Sigmoid colon (tissue), 7 donors: ENCODE results near the gene CTSE. TPM values are rescaled to one million over a fixed set of nuclear protein-coding genes. Genes with fewer than 3 reads are reported as not detected.

ENCODE experiments used
- DNase-seq: peaks from one replicate; pipeline ENCODE4 v3.0.0-alpha.2; 2019
- H3K27ac ChIP-seq, 4 donors: fragments of 200-600 bp; sonication (generic); one replicate each; pipeline ENCODE4 v1.5.1; 2016 to 2019; ENCODE audit warnings: mild to moderate bottlenecking in 1 of 4
- H3K27me3 ChIP-seq, 3 donors: fragments of 200-600 bp; sonication (generic); one replicate each; pipeline ENCODE4 v1.5.1; 2019; ENCODE audit warnings: mild to moderate bottlenecking in 1 of 3
- H3K36me3 ChIP-seq, 4 donors: fragments of 200-600 bp; sonication (generic); one replicate each; pipeline ENCODE4 v1.5.1; 2016 to 2019
- H3K4me1 ChIP-seq, 4 donors: fragments of 200-600 bp; sonication (generic); one replicate each; pipeline ENCODE4 v1.5.1; 2017 to 2019
- H3K4me3 ChIP-seq, 4 donors: fragments of 200-600 bp; sonication (generic); one replicate each; pipeline ENCODE4 v1.5.1; 2017 to 2019; ENCODE audit warnings: mild to moderate bottlenecking in 2 of 4, moderate library complexity in 1 of 4
- H3K9me3 ChIP-seq, 4 donors: fragments of 200-600 bp in 3 of 4; sonication (generic) in 3 of 4; one replicate each; pipeline versions ENCODE4 v1.5.1 to v1.6.1; 2013 to 2019
- EP300 ChIP-seq, 4 donors: sonication (generic); formaldehyde crosslinking; IDR thresholded peaks; one replicate each; pipeline ENCODE4 v1.6.1; 2017; ENCODE audit warnings: antibody characterized with exemption in 4 of 4
- POLR2A ChIP-seq, 2 donors: fragments of 450-650 bp; IDR thresholded peaks; one replicate each; pipeline ENCODE4 v1.6.1; 2016; ENCODE audit warnings: antibody characterized with exemption in 2 of 2, mild to moderate bottlenecking in 2 of 2, moderate library complexity in 2 of 2
- POLR2AphosphoS5 ChIP-seq, 4 donors: sonication (generic); formaldehyde crosslinking; IDR thresholded peaks; one replicate each; pipeline ENCODE4 v1.6.1; 2017; ENCODE audit warnings: antibody characterized with exemption in 4 of 4
- WGBS, 2 donors: extraction: QIAGEN DNeasy Blood & Tissue Kit; methylation state at CpG; one replicate each; pipeline ENCODE4 v1.1.7; 2013; 5-methylcytosine and 5-hydroxymethylcytosine counted together
- intact Hi-C: fragments of 100-400 bp; cut with DNase I; formaldehyde crosslinking; loops from one replicate; pipeline ENCODE4 v1.15.1; 2023
- polyA plus RNA-seq, 3 donors: library from polyadenylated mRNA; stranded (reverse); fragments of 200-250 nt; gene quantifications; one replicate each; pipeline ENCODE4 v1.2.3, GENCODE V29; 2013
- total RNA-seq, 4 donors: library from RNA; depleted of rRNA; stranded (reverse); fragments of >200 nt; gene quantifications; one replicate each; pipeline ENCODE4 v1.1.0, GENCODE V29; 2016
- TF ChIP-seq, protein P1 (sequence below), 4 experiments: fragments of 450-650 bp in 3 of 4; fragments of 200-600 bp in 1 of 4; IDR thresholded peaks; one replicate each; pipeline ENCODE4 v1.5.1; 2016 to 2019; ENCODE audit warnings: antibody characterized with exemption in 4 of 4, mild to moderate bottlenecking in 3 of 4, moderate library complexity in 2 of 4
- donor health status: healthy with polysubstance abuse.
- donor health status: Bipolar disorder and iron deficiency.
- donor health status: healthy.

CTSE gene
- total and polyA plus RNA-seq, 7 donors, result 4.4 to 9.0 (median 8.6) TPM; not detected in 4

DNA sequence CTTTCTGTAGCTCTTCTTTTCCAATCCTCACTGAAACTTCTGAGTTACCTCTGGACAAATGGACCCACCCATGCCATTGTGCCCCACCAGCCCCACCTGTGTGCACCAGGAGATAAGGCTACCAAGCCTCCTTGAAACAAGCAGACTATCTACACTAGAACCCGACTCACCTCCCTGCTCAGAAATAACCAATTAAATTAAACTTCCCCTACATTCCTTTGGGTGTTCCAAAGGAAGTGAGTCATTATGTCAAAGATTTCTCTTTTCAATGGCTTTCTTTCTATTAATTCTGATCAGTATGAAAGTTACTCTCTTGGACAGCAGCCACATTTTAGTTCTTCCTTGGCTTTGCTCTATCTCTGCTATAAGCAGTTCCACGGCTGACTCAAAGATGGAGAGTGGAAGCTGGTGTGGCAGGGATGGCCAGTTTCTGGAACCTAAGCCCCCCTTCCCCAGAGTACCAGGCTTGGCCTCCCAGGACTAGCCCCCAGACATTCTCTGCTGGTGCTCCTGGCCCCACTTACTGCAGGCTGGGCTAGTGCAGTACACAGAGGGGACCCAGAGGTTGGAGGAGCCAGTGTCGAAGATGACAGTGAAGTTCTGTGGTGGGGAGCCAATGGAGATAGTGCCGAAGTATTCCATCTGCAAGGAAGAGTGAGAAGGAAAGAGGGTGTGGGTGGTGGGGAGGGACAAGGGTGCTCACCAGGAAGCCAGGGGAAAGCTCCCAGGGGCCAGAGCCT lies 1.9 kb downstream of the CTSE start:
- no peak for DNase-seq
- TF ChIP-seq EP300 (IDR thresholded peaks at IDR 0.05), result no peak
- no peak for TF ChIP-seq POLR2AphosphoS5 (IDR thresholded peaks at IDR 0.05)
- no peak for TF ChIP-seq POLR2A (IDR thresholded peaks at IDR 0.05)
- TF ChIP-seq, protein P1, sequence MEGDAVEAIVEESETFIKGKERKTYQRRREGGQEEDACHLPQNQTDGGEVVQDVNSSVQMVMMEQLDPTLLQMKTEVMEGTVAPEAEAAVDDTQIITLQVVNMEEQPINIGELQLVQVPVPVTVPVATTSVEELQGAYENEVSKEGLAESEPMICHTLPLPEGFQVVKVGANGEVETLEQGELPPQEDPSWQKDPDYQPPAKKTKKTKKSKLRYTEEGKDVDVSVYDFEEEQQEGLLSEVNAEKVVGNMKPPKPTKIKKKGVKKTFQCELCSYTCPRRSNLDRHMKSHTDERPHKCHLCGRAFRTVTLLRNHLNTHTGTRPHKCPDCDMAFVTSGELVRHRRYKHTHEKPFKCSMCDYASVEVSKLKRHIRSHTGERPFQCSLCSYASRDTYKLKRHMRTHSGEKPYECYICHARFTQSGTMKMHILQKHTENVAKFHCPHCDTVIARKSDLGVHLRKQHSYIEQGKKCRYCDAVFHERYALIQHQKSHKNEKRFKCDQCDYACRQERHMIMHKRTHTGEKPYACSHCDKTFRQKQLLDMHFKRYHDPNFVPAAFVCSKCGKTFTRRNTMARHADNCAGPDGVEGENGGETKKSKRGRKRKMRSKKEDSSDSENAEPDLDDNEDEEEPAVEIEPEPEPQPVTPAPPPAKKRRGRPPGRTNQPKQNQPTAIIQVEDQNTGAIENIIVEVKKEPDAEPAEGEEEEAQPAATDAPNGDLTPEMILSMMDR (IDR thresholded peaks at IDR 0.05), result no peak
- Histone ChIP-seq H3K4me1 (peaks cover 0 to 4% (median 0%) of the 10 kb centered on the region in 4 donors), H3K9me3 (no peaks in the 10 kb centered on the region), H3K36me3 (no peaks in the 10 kb centered on the region), H3K27me3 (no peaks in the 10 kb centered on the region), H3K27ac (no peak overlapping the region), H3K4me3 (no peak overlapping the region)
- WGBS, 2 donors, result 83 to 87% methylated on average over 4 of the region's 4 CpGs
- intact Hi-C loops, result no loop called here

DNA sequence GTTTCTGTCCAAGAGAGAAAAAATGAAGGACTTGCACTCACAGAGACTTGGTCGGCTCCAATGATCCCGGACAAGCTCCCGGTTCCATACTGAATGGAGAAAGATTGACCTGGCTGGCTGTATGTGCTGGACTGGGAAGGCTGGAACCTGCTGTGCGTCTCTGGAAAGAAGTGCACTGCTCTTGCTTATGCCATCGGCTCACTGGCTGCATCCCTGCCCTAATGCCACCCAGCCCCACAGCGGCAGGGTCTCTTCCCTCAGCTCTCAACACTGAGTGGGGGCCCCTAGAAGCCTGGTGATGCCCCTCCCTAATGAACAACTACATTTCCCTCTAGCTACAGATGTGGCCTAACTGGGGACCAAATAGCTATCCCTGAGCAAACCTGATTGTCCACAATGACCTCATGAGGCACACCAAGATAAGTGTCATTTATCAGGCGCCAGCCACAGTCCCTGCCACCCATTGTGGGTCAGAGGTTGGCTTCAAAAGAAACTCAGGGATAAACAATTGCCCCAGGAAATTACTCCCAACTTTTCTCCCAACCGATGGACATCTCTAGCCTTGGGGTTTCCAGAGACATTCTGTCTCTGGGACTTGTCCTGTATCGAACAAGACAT lies 2.6 kb downstream of the CTSE start:
- 93 to 96% methylated on average over 9 of the region's 9 CpGs for WGBS, 2 donors
- Histone ChIP-seq H3K27me3 (no peaks in the 10 kb centered on the region), H3K9me3 (no peaks in the 10 kb centered on the region), H3K36me3 (no peaks in the 10 kb centered on the region), H3K4me1 (peaks cover 0 to 4% (median 0%) of the 10 kb centered on the region in 4 donors), H3K27ac (no peak overlapping the region), H3K4me3 (no peak overlapping the region)
- no peak for DNase-seq
- TF ChIP-seq, protein P1 (IDR thresholded peaks at IDR 0.05), result no peak
- TF ChIP-seq EP300 (IDR thresholded peaks at IDR 0.05) (no peak), POLR2A (IDR thresholded peaks at IDR 0.05) (no peak)
- intact Hi-C loops, result no loop called here

- no peak overlapping the region for H3K27ac ChIP-seq
- TF ChIP-seq POLR2A (IDR thresholded peaks at IDR 0.05) (no peak), POLR2AphosphoS5 (IDR thresholded peaks at IDR 0.05) (no peak), EP300 (IDR thresholded peaks at IDR 0.05) (no peak)
- TF ChIP-seq, protein P1 (IDR thresholded peaks at IDR 0.05), result no peak
- no peak overlapping the region for H3K4me3 ChIP-seq
- H3K9me3 ChIP-seq, result no peaks in the 10 kb centered on the region
- WGBS, 2 donors, result 82 to 93% methylated on average over 4 of the region's 4 CpGs
- no peaks in the 10 kb centered on the region for H3K27me3 ChIP-seq
- DNase-seq, result no peak
- no peaks in the 10 kb centered on the region for H3K36me3 ChIP-seq
- intact Hi-C loops, result no loop called here
- peaks cover 0 to 4% (median 0%) of the 10 kb centered on the region in 4 donors for H3K4me1 ChIP-seq
Measured at GRCh38 chr1:206020393-206021007, 3.2 kb downstream of the CTSE start.

- no peaks in the 10 kb centered on the region for H3K36me3 ChIP-seq
- 48 to 63% methylated on average over 1 of the region's 1 CpG for WGBS, 2 donors
- intact Hi-C loops, result no loop called here
Measured at GRCh38 chr1:206015071-206015470, 8.6 kb downstream of the CTSE start.

More at GRCh38 chr1:206015071-206015470, 8.6 kb downstream of the CTSE start:
- Histone ChIP-seq H3K9me3 (no peaks in the 10 kb centered on the region), H3K4me1 (no peaks in the 10 kb centered on the region), H3K27ac (no peak overlapping the region), H3K4me3 (no peak overlapping the region), H3K27me3 (no peaks in the 10 kb centered on the region)
- no peak for DNase-seq
- no peak for TF ChIP-seq POLR2AphosphoS5 (IDR thresholded peaks at IDR 0.05)
- no peak for TF ChIP-seq POLR2A (IDR thresholded peaks at IDR 0.05)
- TF ChIP-seq EP300 (IDR thresholded peaks at IDR 0.05), result no peak
- TF ChIP-seq, protein P1 (IDR thresholded peaks at IDR 0.05), result no peak
